ENCODE results near the gene CRMP1.

The CRMP1 gene

GRCh38 chr4:5790546-5790857 is 102.4 kb downstream of the CRMP1 start:
- no peak for DNase-seq

GRCh38 chr4:5789141-5789540 is 103.7 kb downstream of the CRMP1 start:
- no peak for DNase-seq

GRCh38 chr4:5788144-5788543 is 104.7 kb downstream of the CRMP1 start:
- no peak for DNase-seq

GRCh38 chr4:5787311-5787710 is 105.6 kb downstream of the CRMP1 start:
- no peak for DNase-seq

- DNase-seq: no peak
These were observed 106.8 kb downstream of the CRMP1 start for GRCh38 chr4:5785806-5786680.

GRCh38 chr4:5784960-5785611 is 107.8 kb downstream of the CRMP1 start:
- no peak for DNase-seq

- no peak for DNase-seq
These were observed 108.9 kb downstream of the CRMP1 start for GRCh38 chr4:5784021-5784420.

- no peak for DNase-seq
These were observed 109.4 kb downstream of the CRMP1 start for GRCh38 chr4:5783486-5783885.

GRCh38 chr4:5782829-5783476 is 109.9 kb downstream of the CRMP1 start:
- no peak for DNase-seq

- DNase-seq: no peak
These were observed 111.2 kb downstream of the CRMP1 start for GRCh38 chr4:5781691-5782090.

GRCh38 chr4:5780831-5781480 is 111.9 kb downstream of the CRMP1 start:
- no peak for DNase-seq

GRCh38 chr4:5776510-5776909 is 116.4 kb downstream of the CRMP1 start:
- no peak for DNase-seq

GRCh38 chr4:5774416-5775036 is 118.4 kb downstream of the CRMP1 start:
- DNase-seq: no peak

- no peak for DNase-seq
These were observed 119.7 kb downstream of the CRMP1 start for GRCh38 chr4:5773271-5773555.

GRCh38 chr4:5772528-5773270 is 120.2 kb downstream of the CRMP1 start:
- no peak for DNase-seq

Measured in CD4-positive, alpha-beta T cell treated with Interleukin-1 beta for 1 hour (primary cell).